ENCODE results near the gene TAF8. TPM values are rescaled to one million over a fixed set of nuclear protein-coding genes. Genes with fewer than 3 reads are reported as not detected.

The TAF8 gene
- polyA plus RNA-seq, 1 donor (not counting 4 experiments of a cell fraction or from before 2014, with no cell fraction given), result 15.9 TPM

DNA sequence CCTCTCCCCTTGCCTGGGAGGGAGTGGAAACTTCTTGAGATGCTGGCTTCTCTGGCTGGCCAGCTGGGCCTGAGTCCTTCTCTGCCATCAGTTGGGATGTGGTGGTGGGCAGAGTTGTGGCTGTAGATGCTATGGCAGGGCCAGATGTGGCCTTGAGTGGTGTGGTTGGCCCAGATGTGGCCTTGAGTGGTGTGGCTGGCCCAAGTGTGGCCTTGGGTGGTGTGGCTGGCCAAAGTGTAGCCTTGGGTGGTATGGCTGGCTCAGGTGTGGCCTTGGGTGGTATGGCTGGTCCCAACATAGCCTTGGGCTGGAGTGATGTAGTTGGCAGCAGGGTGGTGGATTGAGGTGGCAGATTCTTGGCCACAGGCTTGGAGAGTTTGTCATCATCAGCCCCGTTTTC, 55.4 kb downstream of the TAF8 start:
- Histone ChIP-seq H3K4me1 (ENCODE audit: control insufficient read depth, extremely low read depth, insufficient read depth, low read length) (peaks cover 12% of the 10 kb centered on the region), H3K9me3 (ENCODE audit: control insufficient read depth, low read depth, low read length) (no peaks in the 10 kb centered on the region), H3K79me2 (ENCODE audit: control insufficient read depth, insufficient read depth, low read length) (no peaks in the 10 kb centered on the region), H3K27ac (ENCODE audit: control insufficient read depth, insufficient read depth, low read length) (no peak overlapping the region), H3K4me2 (ENCODE audit: control insufficient read depth, extremely low read depth, insufficient read depth, low read depth, low read length) (no peak overlapping the region), H3K4me3 (ENCODE audit: control insufficient read depth in 2 of 3, extremely low read depth in 1 of 3, insufficient read depth in 2 of 3, low read depth in 1 of 3, low read length in 3 of 3) (no peak overlapping the region), H3K27me3 (ENCODE audit: control insufficient read depth, extremely low read depth, insufficient read depth, low read length) (no peaks in the 10 kb centered on the region), H4K20me1 (ENCODE audit: control insufficient read depth, extremely low read depth, insufficient read depth, low read length) (no peaks in the 10 kb centered on the region), H3K9ac (ENCODE audit: control insufficient read depth, extremely low read depth, insufficient read depth, low read length) (no peak overlapping the region), H3K9me1 (ENCODE audit: control insufficient read depth, extremely low read depth, insufficient read depth, low read length) (no peaks in the 10 kb centered on the region), H2AFZ (ENCODE audit: control insufficient read depth, low read length) (no peak overlapping the region), H3K36me3 (ENCODE audit: control insufficient read depth in 2 of 2, extremely low read depth in 1 of 2, insufficient read depth in 2 of 2, low read length in 2 of 2) (peaks cover 29 to 32% of the 10 kb centered on the region in 2 experiments)
- TF ChIP-seq, protein P1, sequence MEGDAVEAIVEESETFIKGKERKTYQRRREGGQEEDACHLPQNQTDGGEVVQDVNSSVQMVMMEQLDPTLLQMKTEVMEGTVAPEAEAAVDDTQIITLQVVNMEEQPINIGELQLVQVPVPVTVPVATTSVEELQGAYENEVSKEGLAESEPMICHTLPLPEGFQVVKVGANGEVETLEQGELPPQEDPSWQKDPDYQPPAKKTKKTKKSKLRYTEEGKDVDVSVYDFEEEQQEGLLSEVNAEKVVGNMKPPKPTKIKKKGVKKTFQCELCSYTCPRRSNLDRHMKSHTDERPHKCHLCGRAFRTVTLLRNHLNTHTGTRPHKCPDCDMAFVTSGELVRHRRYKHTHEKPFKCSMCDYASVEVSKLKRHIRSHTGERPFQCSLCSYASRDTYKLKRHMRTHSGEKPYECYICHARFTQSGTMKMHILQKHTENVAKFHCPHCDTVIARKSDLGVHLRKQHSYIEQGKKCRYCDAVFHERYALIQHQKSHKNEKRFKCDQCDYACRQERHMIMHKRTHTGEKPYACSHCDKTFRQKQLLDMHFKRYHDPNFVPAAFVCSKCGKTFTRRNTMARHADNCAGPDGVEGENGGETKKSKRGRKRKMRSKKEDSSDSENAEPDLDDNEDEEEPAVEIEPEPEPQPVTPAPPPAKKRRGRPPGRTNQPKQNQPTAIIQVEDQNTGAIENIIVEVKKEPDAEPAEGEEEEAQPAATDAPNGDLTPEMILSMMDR (optimal IDR thresholded peaks at IDR 0.05 in 1 of 3, IDR thresholded peaks at IDR 0.05 in 1 of 3, conservative IDR thresholded peaks at IDR 0.05 in 1 of 3; ENCODE audit: extremely low read depth in 1 of 3, insufficient read depth in 2 of 3, low read length in 3 of 3), result no peak
- no peak for TF ChIP-seq EZH2 (IDR thresholded peaks at IDR 0.05; ENCODE audit: low read length)
- DNase-seq (ENCODE audit: low read depth, low spot score) (no peak), FAIRE-seq (no peak)
- dilution Hi-C loops (cut with MboI; ENCODE audit: extremely low pct_ligation_motif_present, low sequenced_read_pairs), result no loop called here

GRCh38 chr6:42106112-42107023, 56.0 kb downstream of the TAF8 start:
- H4K20me1 ChIP-seq (ENCODE audit: control insufficient read depth, extremely low read depth, insufficient read depth, low read length), result no peaks in the 10 kb centered on the region
- H3K27ac ChIP-seq (ENCODE audit: control insufficient read depth, insufficient read depth, low read length), result no peak overlapping the region
- H3K4me3 ChIP-seq (ENCODE audit: control insufficient read depth in 2 of 3, extremely low read depth in 1 of 3, insufficient read depth in 2 of 3, low read depth in 1 of 3, low read length in 3 of 3), result no peak overlapping the region
- H3K9me1 ChIP-seq (ENCODE audit: control insufficient read depth, extremely low read depth, insufficient read depth, low read length), result no peaks in the 10 kb centered on the region
- no peak for DNase-seq (ENCODE audit: low read depth, low spot score)
- no peak overlapping the region for H2AFZ ChIP-seq (ENCODE audit: control insufficient read depth, low read length)
- TF ChIP-seq EZH2 (IDR thresholded peaks at IDR 0.05; ENCODE audit: low read length), result no peak
- TF ChIP-seq, protein P1 (optimal IDR thresholded peaks at IDR 0.05 in 1 of 3, IDR thresholded peaks at IDR 0.05 in 1 of 3, conservative IDR thresholded peaks at IDR 0.05 in 1 of 3; ENCODE audit: extremely low read depth in 1 of 3, insufficient read depth in 2 of 3, low read length in 3 of 3), result no peak
- no peak for FAIRE-seq
- H3K9me3 ChIP-seq (ENCODE audit: control insufficient read depth, low read depth, low read length), result no peaks in the 10 kb centered on the region
- dilution Hi-C loops (cut with MboI; ENCODE audit: extremely low pct_ligation_motif_present, low sequenced_read_pairs), result no loop called here
- H3K4me2 ChIP-seq (ENCODE audit: control insufficient read depth, extremely low read depth, insufficient read depth, low read depth, low read length), result no peak overlapping the region
- no peak overlapping the region for H3K9ac ChIP-seq (ENCODE audit: control insufficient read depth, extremely low read depth, insufficient read depth, low read length)
- H3K27me3 ChIP-seq (ENCODE audit: control insufficient read depth, extremely low read depth, insufficient read depth, low read length), result no peaks in the 10 kb centered on the region
- no peaks in the 10 kb centered on the region for H3K79me2 ChIP-seq (ENCODE audit: control insufficient read depth, insufficient read depth, low read length)
- peaks cover 6% of the 10 kb centered on the region for H3K4me1 ChIP-seq (ENCODE audit: control insufficient read depth, extremely low read depth, insufficient read depth, low read length)
- peaks cover 29 to 32% of the 10 kb centered on the region in 2 experiments for H3K36me3 ChIP-seq (ENCODE audit: control insufficient read depth in 2 of 2, extremely low read depth in 1 of 2, insufficient read depth in 2 of 2, low read length in 2 of 2)
